SJCRH30 (cell line): ENCODE measurements around the gene CMKLR1. TPM values are rescaled to one million over a fixed set of nuclear protein-coding genes. Genes with fewer than 3 reads are reported as not detected.
A peak's percentile ranks its signal among the peaks of the same experiment; 100 is the strongest.

Experiments
- DNase-seq, 2 experiments: peaks; one replicate each; pipeline ENCODE4 v3.0.0-alpha.2; 2015 to 2020
- H3K27ac ChIP-seq: fragments of 250-450 bp; sonication (Bioruptor Pico); 2 replicates; pipeline ENCODE4 v1.5.1; 2020; ENCODE audit warnings: mild to moderate bottlenecking, moderate library complexity
- H3K27me3 ChIP-seq: fragments of 250-450 bp; sonication (Bioruptor Pico); 2 replicates; pipeline ENCODE4 v1.5.1; 2020; ENCODE audit warnings: mild to moderate bottlenecking, moderate library complexity
- H3K36me3 ChIP-seq: fragments of 250-450 bp; sonication (Bioruptor Pico); 2 replicates; pipeline ENCODE4 v1.5.1; 2020; ENCODE audit warnings: mild to moderate bottlenecking, moderate library complexity
- H3K4me1 ChIP-seq: fragments of 250-450 bp; sonication (Bioruptor Pico); 2 replicates; pipeline ENCODE4 v1.5.1; 2020; ENCODE audit warnings: mild to moderate bottlenecking, moderate library complexity
- H3K4me3 ChIP-seq: fragments of 250-450 bp; sonication (Bioruptor Pico); 2 replicates; pipeline ENCODE4 v1.5.1; 2020; ENCODE audit warnings: mild to moderate bottlenecking, moderate library complexity
- H3K9me3 ChIP-seq: fragments of 250-450 bp; sonication (Bioruptor Pico); replicated peaks from 2 replicates; pipeline ENCODE4 v1.5.1; 2020; ENCODE audit warnings: mild to moderate bottlenecking, moderate library complexity
- total RNA-seq: library from RNA; depleted of rRNA; stranded (reverse); fragments of >200 nt; shearing (Covaris generic); gene quantifications from 2 replicates; pipeline ENCODE4 v1.2.3, GENCODE V29; 2014

Gene CMKLR1
- total RNA-seq, 1 experiment from 2014 or later, result 0.04 TPM

GRCh38 chr12:108352591-108352990, 13.5 kb upstream of the CMKLR1 start:
- DNase-seq, result no peak
- no peak overlapping the region for H3K27ac ChIP-seq
- H3K4me3 ChIP-seq, result no peak overlapping the region
- no peaks in the 10 kb centered on the region for H3K9me3 ChIP-seq
- no peaks in the 10 kb centered on the region for H3K4me1 ChIP-seq
- no peaks in the 10 kb centered on the region for H3K27me3 ChIP-seq
- no peaks in the 10 kb centered on the region for H3K36me3 ChIP-seq

- H3K36me3 ChIP-seq, result no peaks in the 10 kb centered on the region
- H3K4me1 ChIP-seq, result no peaks in the 10 kb centered on the region
- H3K27me3 ChIP-seq, result no peaks in the 10 kb centered on the region
- no peak for DNase-seq
- H3K9me3 ChIP-seq, result no peaks in the 10 kb centered on the region
- no peak overlapping the region for H3K4me3 ChIP-seq
- H3K27ac ChIP-seq, result no peak overlapping the region
Measured at GRCh38 chr12:108350511-108350910, 11.4 kb upstream of the CMKLR1 start.

GRCh38 chr12:108349278-108349688, 10.2 kb upstream of the CMKLR1 start:
- Histone ChIP-seq H3K36me3 (no peaks in the 10 kb centered on the region), H3K4me1 (no peaks in the 10 kb centered on the region), H3K4me3 (no peak overlapping the region), H3K27ac (no peak overlapping the region), H3K9me3 (no peaks in the 10 kb centered on the region), H3K27me3 (no peaks in the 10 kb centered on the region)
- DNase-seq, result no peak

- no peaks in the 10 kb centered on the region for H3K4me1 ChIP-seq
- no peak overlapping the region for H3K27ac ChIP-seq
- no peak for DNase-seq
- no peak overlapping the region for H3K4me3 ChIP-seq
- H3K36me3 ChIP-seq, result no peaks in the 10 kb centered on the region
- H3K9me3 ChIP-seq, result no peaks in the 10 kb centered on the region
- no peaks in the 10 kb centered on the region for H3K27me3 ChIP-seq
Measured at GRCh38 chr12:108348842-108349241, 9.7 kb upstream of the CMKLR1 start.

GRCh38 chr12:108346727-108347710, 7.9 kb upstream of the CMKLR1 start:
- no peaks in the 10 kb centered on the region for H3K27me3 ChIP-seq
- H3K4me1 ChIP-seq, result no peaks in the 10 kb centered on the region
- H3K9me3 ChIP-seq, result no peaks in the 10 kb centered on the region
- no peaks in the 10 kb centered on the region for H3K36me3 ChIP-seq
- DNase-seq, result no peak
- no peak overlapping the region for H3K27ac ChIP-seq
- no peak overlapping the region for H3K4me3 ChIP-seq

- no peaks in the 10 kb centered on the region for H3K27me3 ChIP-seq
- no peak overlapping the region for H3K4me3 ChIP-seq
- H3K9me3 ChIP-seq, result no peaks in the 10 kb centered on the region
- no peak overlapping the region for H3K27ac ChIP-seq
- no peak for DNase-seq
- no peaks in the 10 kb centered on the region for H3K36me3 ChIP-seq
- H3K4me1 ChIP-seq, result no peaks in the 10 kb centered on the region
Measured at GRCh38 chr12:108345716-108346633, 6.9 kb upstream of the CMKLR1 start.

- Histone ChIP-seq H3K36me3 (no peaks in the 10 kb centered on the region), H3K27ac (no peak overlapping the region), H3K27me3 (0 out of 2 replicates have a peak, but pooled peaks cover 3% of the 10 kb centered on the region), H3K4me3 (no peak overlapping the region), H3K4me1 (no peaks in the 10 kb centered on the region), H3K9me3 (no peaks in the 10 kb centered on the region)
- no peak for DNase-seq
Measured at GRCh38 chr12:108342985-108343384, 3.9 kb upstream of the CMKLR1 start.

- no peak for DNase-seq
- no peaks in the 10 kb centered on the region for H3K36me3 ChIP-seq
- H3K4me3 ChIP-seq, result no peak overlapping the region
- H3K9me3 ChIP-seq, result no peaks in the 10 kb centered on the region
- 0 out of 2 replicates have a peak, but pooled peaks cover 3% of the 10 kb centered on the region for H3K27me3 ChIP-seq
- H3K27ac ChIP-seq, result no peak overlapping the region
- no peaks in the 10 kb centered on the region for H3K4me1 ChIP-seq
Measured at GRCh38 chr12:108341854-108342847, 3.0 kb upstream of the CMKLR1 start.

GRCh38 chr12:108341356-108341755, 2.2 kb upstream of the CMKLR1 start:
- H3K4me1 ChIP-seq, result no peaks in the 10 kb centered on the region
- H3K9me3 ChIP-seq, result no peaks in the 10 kb centered on the region
- H3K4me3 ChIP-seq, result no peak overlapping the region
- DNase-seq, result no peak
- no peak overlapping the region for H3K27ac ChIP-seq
- no peaks in the 10 kb centered on the region for H3K36me3 ChIP-seq
- H3K27me3 ChIP-seq, result 0 out of 2 replicates have a peak, but pooled peaks cover 3% of the 10 kb centered on the region

- H3K36me3 ChIP-seq, result no peaks in the 10 kb centered on the region
- H3K27ac ChIP-seq, result no peak overlapping the region
- H3K27me3 ChIP-seq, result 0 out of 2 replicates have a peak, but pooled peaks cover 3% of the 10 kb centered on the region
- DNase-seq, result no peak
- H3K9me3 ChIP-seq, result no peaks in the 10 kb centered on the region
- no peaks in the 10 kb centered on the region for H3K4me1 ChIP-seq
- no peak overlapping the region for H3K4me3 ChIP-seq
Measured at GRCh38 chr12:108340037-108340436, 926 bp upstream of the CMKLR1 start.

GRCh38 chr12:108337235-108338223, 1.6 kb downstream of the CMKLR1 start:
- H3K27ac ChIP-seq, result no peak overlapping the region
- no peak overlapping the region for H3K4me3 ChIP-seq
- H3K9me3 ChIP-seq, result no peaks in the 10 kb centered on the region
- no peaks in the 10 kb centered on the region for H3K4me1 ChIP-seq
- H3K36me3 ChIP-seq, result no peaks in the 10 kb centered on the region
- H3K27me3 ChIP-seq, result 0 out of 2 replicates have a peak, but pooled peaks cover 3% of the 10 kb centered on the region
- peak in 1 of 2 experiments; percentile 21 for DNase-seq

- Histone ChIP-seq H3K4me3 (no peak overlapping the region), H3K9me3 (no peaks in the 10 kb centered on the region), H3K27me3 (0 out of 2 replicates have a peak, but pooled peaks cover 3% of the 10 kb centered on the region), H3K36me3 (no peaks in the 10 kb centered on the region), H3K27ac (no peak overlapping the region), H3K4me1 (no peaks in the 10 kb centered on the region)
- DNase-seq, result no peak
Measured at GRCh38 chr12:108335349-108336119, 3.6 kb downstream of the CMKLR1 start.
